Stimulated activated memory B cell treated with anti-CD40 and anti-IgM and Interleukin-4, amounts not matched to agents 10 μg/mL and 1 μg/mL and 100 μg/mL, for 72 hours (primary cell): ENCODE results near the gene ZDHHC19.
"Not testable (repeated sequence)": the region's sequence is repeated elsewhere in the genome, so short reads cannot be mapped to it uniquely, and the experiment has no call there.

ENCODE experiments used
- ATAC-seq: fragments of 150-1000 bp; cut with Tn5 transposase; 2 replicates; pipeline ENCODE4 v1.10.0; 2021
- H3K27ac Mint-ChIP-seq: one replicate; pipeline ENCODE4 v1.8.0; 2022; ENCODE audit warnings: mild to moderate bottlenecking, mixed read lengths
- H3K27me3 Mint-ChIP-seq: one replicate; pipeline ENCODE4 v1.8.0; 2022; ENCODE audit warnings: mixed read lengths
- H3K36me3 Mint-ChIP-seq: one replicate; pipeline ENCODE4 v1.8.0; 2022; ENCODE audit warnings: mixed read lengths
- H3K4me1 Mint-ChIP-seq: one replicate; pipeline ENCODE4 v1.8.0; 2022; ENCODE audit warnings: mixed read lengths
- H3K4me3 Mint-ChIP-seq: one replicate; pipeline ENCODE4 v1.8.0; 2022; ENCODE audit warnings: mild to moderate bottlenecking, moderate library complexity, mixed read lengths
- H3K9me3 Mint-ChIP-seq: one replicate; pipeline ENCODE4 v1.8.0; 2022; ENCODE audit warnings: mixed read lengths

Gene ZDHHC19

GRCh38 chr3:196210673-196211556 lies at the start of gene ZDHHC19:
Gene ZDHHC19, minus strand, starts transcription at chr3:196211400. Its CDS starts 85 bp downstream, at chr3:196211315.
- H3K9me3 Mint-ChIP-seq: peaks cover 7% of the 10 kb centered on the region
- peaks cover 30% of the 10 kb centered on the region for H3K4me1 Mint-ChIP-seq
- no peaks in the 10 kb centered on the region for H3K27me3 Mint-ChIP-seq
- no peaks in the 10 kb centered on the region for H3K36me3 Mint-ChIP-seq
- H3K27ac Mint-ChIP-seq: peak within 1 kb of the TSS; percentile 30
- no peak within 1 kb of the TSS for H3K4me3 Mint-ChIP-seq
- no peak for ATAC-seq

- no peak overlapping the region for H3K4me3 Mint-ChIP-seq
- ATAC-seq: no peak
- peaks cover 37% of the 10 kb centered on the region for H3K36me3 Mint-ChIP-seq
- H3K4me1 Mint-ChIP-seq: no peaks in the 10 kb centered on the region
- H3K27me3 Mint-ChIP-seq: no peaks in the 10 kb centered on the region
- H3K27ac Mint-ChIP-seq: no peak overlapping the region
- H3K9me3 Mint-ChIP-seq: peaks cover 3% of the 10 kb centered on the region
Measured at GRCh38 chr3:196260784-196261183, 49.6 kb upstream of the ZDHHC19 start.

- Mint-ChIP-seq H3K36me3 (peaks cover 19% of the 10 kb centered on the region), H3K4me1 (peaks cover 11% of the 10 kb centered on the region), H3K27me3 (no peaks in the 10 kb centered on the region), H3K27ac (no peak overlapping the region), H3K9me3 (no peaks in the 10 kb centered on the region), H3K4me3 (no peak overlapping the region)
- ATAC-seq: no peak
Measured at GRCh38 chr3:196255776-196256175, 44.6 kb upstream of the ZDHHC19 start.

GRCh38 chr3:196254376-196255283 lies 43.4 kb upstream of the ZDHHC19 start:
- Mint-ChIP-seq H3K9me3 (no peaks in the 10 kb centered on the region), H3K27ac (peak overlapping the region; percentile 5)

GRCh38 chr3:196251918-196252317 lies 40.7 kb upstream of the ZDHHC19 start:
- peaks cover 11% of the 10 kb centered on the region for H3K4me1 Mint-ChIP-seq
- ATAC-seq: peak; percentile 50

More at GRCh38 chr3:196254376-196255283, 43.4 kb upstream of the ZDHHC19 start:
- Mint-ChIP-seq H3K27me3 (no peaks in the 10 kb centered on the region), H3K4me3 (no peak overlapping the region), H3K36me3 (peaks cover 13% of the 10 kb centered on the region), H3K4me1 (peaks cover 11% of the 10 kb centered on the region)
- ATAC-seq: no peak

GRCh38 chr3:196246612-196247308 lies 35.6 kb upstream of the ZDHHC19 start:
- no peaks in the 10 kb centered on the region for H3K27me3 Mint-ChIP-seq
- ATAC-seq: no peak
- H3K4me3 Mint-ChIP-seq: no peak overlapping the region
- H3K4me1 Mint-ChIP-seq: peaks cover 3% of the 10 kb centered on the region
- peaks cover 28% of the 10 kb centered on the region for H3K36me3 Mint-ChIP-seq
- no peaks in the 10 kb centered on the region for H3K9me3 Mint-ChIP-seq
- H3K27ac Mint-ChIP-seq: no peak overlapping the region

More at GRCh38 chr3:196251918-196252317, 40.7 kb upstream of the ZDHHC19 start:
- Mint-ChIP-seq H3K9me3 (no peaks in the 10 kb centered on the region), H3K4me3 (no peak overlapping the region), H3K27ac (no peak overlapping the region), H3K36me3 (peaks cover 18% of the 10 kb centered on the region), H3K27me3 (no peaks in the 10 kb centered on the region)

GRCh38 chr3:196244166-196244565 lies 33.0 kb upstream of the ZDHHC19 start:
- not testable (repeated sequence) for H3K4me1 Mint-ChIP-seq, H3K27me3 Mint-ChIP-seq, H3K9me3 Mint-ChIP-seq, ATAC-seq, H3K4me3 Mint-ChIP-seq, H3K27ac Mint-ChIP-seq
- peaks cover 41% of the 10 kb centered on the region for H3K36me3 Mint-ChIP-seq

- H3K36me3 Mint-ChIP-seq: peaks cover 51% of the 10 kb centered on the region
- H3K27me3 Mint-ChIP-seq: no peaks in the 10 kb centered on the region
- no peaks in the 10 kb centered on the region for H3K9me3 Mint-ChIP-seq
- no peak overlapping the region for H3K4me3 Mint-ChIP-seq
- no peak overlapping the region for H3K27ac Mint-ChIP-seq
- H3K4me1 Mint-ChIP-seq: peaks cover 9% of the 10 kb centered on the region
- no peak for ATAC-seq
Measured at GRCh38 chr3:196241704-196242103, 30.5 kb upstream of the ZDHHC19 start.

- no peaks in the 10 kb centered on the region for H3K9me3 Mint-ChIP-seq
- H3K4me3 Mint-ChIP-seq: no peak overlapping the region
- H3K4me1 Mint-ChIP-seq: peaks cover 10% of the 10 kb centered on the region
- no peak for ATAC-seq
- H3K36me3 Mint-ChIP-seq: peaks cover 54% of the 10 kb centered on the region
- no peaks in the 10 kb centered on the region for H3K27me3 Mint-ChIP-seq
- no peak overlapping the region for H3K27ac Mint-ChIP-seq
Measured at GRCh38 chr3:196240424-196240823, 29.2 kb upstream of the ZDHHC19 start.

- no peaks in the 10 kb centered on the region for H3K9me3 Mint-ChIP-seq
- no peak for ATAC-seq
- no peak overlapping the region for H3K27ac Mint-ChIP-seq
- no peak overlapping the region for H3K4me3 Mint-ChIP-seq
- H3K36me3 Mint-ChIP-seq: peaks cover 54% of the 10 kb centered on the region
- no peaks in the 10 kb centered on the region for H3K27me3 Mint-ChIP-seq
- H3K4me1 Mint-ChIP-seq: peaks cover 10% of the 10 kb centered on the region
Measured at GRCh38 chr3:196238612-196239560, 27.7 kb upstream of the ZDHHC19 start.

- peaks cover 54% of the 10 kb centered on the region for H3K36me3 Mint-ChIP-seq
Measured at GRCh38 chr3:196237203-196237602, 26.0 kb upstream of the ZDHHC19 start.

GRCh38 chr3:196236223-196236622 lies 25.0 kb upstream of the ZDHHC19 start:
- H3K27ac Mint-ChIP-seq: peak overlapping the region; percentile 9
- no peaks in the 10 kb centered on the region for H3K27me3 Mint-ChIP-seq
- peaks cover 31% of the 10 kb centered on the region for H3K4me1 Mint-ChIP-seq
- H3K36me3 Mint-ChIP-seq: peaks cover 45% of the 10 kb centered on the region
- no peak for ATAC-seq
- H3K4me3 Mint-ChIP-seq: no peak overlapping the region
- no peaks in the 10 kb centered on the region for H3K9me3 Mint-ChIP-seq

More at GRCh38 chr3:196237203-196237602, 26.0 kb upstream of the ZDHHC19 start:
- Mint-ChIP-seq H3K27me3 (no peaks in the 10 kb centered on the region), H3K27ac (peak overlapping the region; percentile 9), H3K4me1 (peaks cover 25% of the 10 kb centered on the region), H3K4me3 (no peak overlapping the region), H3K9me3 (no peaks in the 10 kb centered on the region)
- peak; percentile 56 for ATAC-seq

- H3K27ac Mint-ChIP-seq: peak overlapping the region; percentile 9
- peaks cover 31% of the 10 kb centered on the region for H3K4me1 Mint-ChIP-seq
- no peak overlapping the region for H3K4me3 Mint-ChIP-seq
- H3K36me3 Mint-ChIP-seq: peaks cover 43% of the 10 kb centered on the region
- no peaks in the 10 kb centered on the region for H3K9me3 Mint-ChIP-seq
- no peaks in the 10 kb centered on the region for H3K27me3 Mint-ChIP-seq
- no peak for ATAC-seq
Measured at GRCh38 chr3:196235452-196236122, 24.4 kb upstream of the ZDHHC19 start.
